ENCODE data around the gene TFPI. TPM values are rescaled to one million over a fixed set of nuclear protein-coding genes. Genes with fewer than 3 reads are reported as not detected.

The TFPI gene
- total and polyA plus RNA-seq, 2 of the 8 experiments (the other 6 are each of a cell fraction or from before 2014, with no cell fraction given) = 2.0 to 7.1 TPM

GRCh38 chr2:187594801-187595200 lies 40.6 kb upstream of the TFPI start:
- no peak overlapping the region for H3K27ac ChIP-seq (ENCODE audit: low read depth, low read length)
- FAIRE-seq (no peak), DNase-seq (ENCODE audit: low read depth in 1 of 2, low spot score in 2 of 2) (no peak)
- H2BK12ac ChIP-seq (ENCODE audit: low read depth, low read length) = no peak overlapping the region
- no peak overlapping the region for H3K4me3 ChIP-seq (ENCODE audit: extremely low read depth in 1 of 4, insufficient read depth in 2 of 4, low read depth in 3 of 4, low read length in 4 of 4)
- no peaks in the 10 kb centered on the region for H3K9me3 ChIP-seq (ENCODE audit: insufficient read depth in 2 of 2, low read depth in 1 of 2, low read length in 1 of 2)
- no peaks in the 10 kb centered on the region for H3K27me3 ChIP-seq (replicated peaks in 1 of 4; ENCODE audit: control insufficient read depth in 3 of 4, extremely low read depth in 1 of 4, insufficient read depth in 3 of 4, low read length in 3 of 4)
- no peak overlapping the region for H4K91ac ChIP-seq (replicated peaks; ENCODE audit: insufficient read length, low read length)
- POLR2A ChIA-PET (ENCODE audit: partially characterized antibody) = no interaction called here
- H3K4me1 ChIP-seq (replicated peaks in 1 of 4; ENCODE audit: control insufficient read depth in 3 of 4, insufficient read depth in 4 of 4, low read length in 3 of 4) = no peaks in the 10 kb centered on the region
- H3K4ac ChIP-seq (replicated peaks; ENCODE audit: insufficient read length, low read depth, low read length) = no peak overlapping the region
- H3K14ac ChIP-seq (ENCODE audit: insufficient read length) = no peak overlapping the region
- H2AFZ ChIP-seq (ENCODE audit: low read length) = no peak overlapping the region
- no peaks in the 10 kb centered on the region for H3K79me1 ChIP-seq (ENCODE audit: low read depth, low read length)
- no peak overlapping the region for H4K8ac ChIP-seq (ENCODE audit: extremely low read depth, insufficient read depth, low read length)
- no peak overlapping the region for H3K23ac ChIP-seq (ENCODE audit: insufficient read length)
- H3K18ac ChIP-seq (ENCODE audit: extremely low read depth, low read length) = no peak overlapping the region
- H4K5ac ChIP-seq (ENCODE audit: insufficient read length, low read depth, low read length) = no peak overlapping the region
- no peak overlapping the region for H2BK120ac ChIP-seq (replicated peaks; ENCODE audit: low read depth, low read length)
- H2BK15ac ChIP-seq (ENCODE audit: low read length) = no peak overlapping the region
- H3K36me3 ChIP-seq (ENCODE audit: control insufficient read depth in 2 of 4, insufficient read depth in 4 of 4, low read length in 3 of 4) = no peaks in the 10 kb centered on the region
- no peak overlapping the region for H3K56ac ChIP-seq (replicated peaks; ENCODE audit: insufficient read length, low read depth, low read length)
- no peaks in the 10 kb centered on the region for H3K23me2 ChIP-seq (ENCODE audit: low read depth, low read length)
- no peak overlapping the region for H2BK5ac ChIP-seq (ENCODE audit: low read depth, low read length)
- no peaks in the 10 kb centered on the region; a peak in 1 of 4 replicates for H3K79me2 ChIP-seq (ENCODE audit: control insufficient read depth in 1 of 2, insufficient read depth in 2 of 2, low read length in 2 of 2)
- WGBS, 2 experiments (ENCODE audit: extremely low coverage in 1 of 2, insufficient coverage in 1 of 2, insufficient read length in 1 of 2, insufficient replicate concordance in 2 of 2, low coverage in 1 of 2, low lambda C conversion rate in 2 of 2, missing lambda C conversion rate in 1 of 2) = 88% methylated on average over 1 of the region's 1 CpG; no CpG with 5 or more reads in 1 of the 2 experiments
- H4K20me1 ChIP-seq (replicated peaks in 1 of 2; ENCODE audit: control insufficient read depth in 1 of 2, insufficient read depth in 2 of 2, low read length in 2 of 2) = no peaks in the 10 kb centered on the region
- CTCF ChIA-PET (ENCODE audit: partially characterized antibody) = interaction anchor here (0.6 to 5.5 kb wide), 5 partner anchors 13 to 95 kb away, joined by 3 to 26 read pairs (median 5); no protein-coding TSS in a partner anchor
- no peak overlapping the region for H2BK20ac ChIP-seq (ENCODE audit: low read length)
- H3K9ac ChIP-seq (replicated peaks in 1 of 4; ENCODE audit: extremely low read depth in 1 of 4, low read depth in 3 of 4, low read length in 3 of 4) = no peak overlapping the region
- no peak overlapping the region for H3K4me2 ChIP-seq (ENCODE audit: insufficient read depth in 1 of 2, low read depth in 2 of 2, low read length in 2 of 2)
- no peak overlapping the region for H2AK5ac ChIP-seq (ENCODE audit: low read depth, low read length)
- TF ChIP-seq ZNF274 (IDR thresholded peaks at IDR 0.05; ENCODE audit: borderline replicate concordance, extremely low read depth, low read length) (no peak), SUZ12 (IDR thresholded peaks at IDR 0.05; ENCODE audit: low read length) (no peak), EZH2 (IDR thresholded peaks at IDR 0.05; ENCODE audit: low read depth, low read length, severe bottlenecking) (no peak)
